WERI-Rb-1 (cell line): Measurements from ENCODE around the gene FBXW8.
"Not testable (repeated sequence)": the region's sequence is repeated elsewhere in the genome, so short reads cannot be mapped to it uniquely, and the experiment has no call there.

ENCODE experiments used
- DNase-seq: peaks from one replicate; pipeline ENCODE4 v3.0.0-alpha.2; 2020
- H3K27ac ChIP-seq: fragments of 250-450 bp; sonication (Bioruptor Pico); 2 replicates; pipeline ENCODE4 v1.5.1; 2020; ENCODE audit warnings: mild to moderate bottlenecking, moderate library complexity
- H3K27me3 ChIP-seq: fragments of 250-450 bp; sonication (Bioruptor Pico); 2 replicates; pipeline ENCODE4 v1.5.1; 2021; ENCODE audit warnings: mild to moderate bottlenecking, low read depth, moderate library complexity; ENCODE audit not compliant: insufficient read depth, severe bottlenecking
- H3K36me3 ChIP-seq: fragments of 250-450 bp; sonication (Bioruptor Pico); 2 replicates; pipeline ENCODE4 v1.5.1; 2020; ENCODE audit warnings: mild to moderate bottlenecking, moderate library complexity
- H3K4me3 ChIP-seq: 2 replicates; pipeline ENCODE4 v1.5.1; 2011; ENCODE audit warnings: low read depth, mild to moderate bottlenecking, control low read depth, low read length
- H3K9me3 ChIP-seq: fragments of 250-450 bp; sonication (Bioruptor Pico); 2 replicates; pipeline ENCODE4 v1.5.1; 2021; ENCODE audit warnings: mild to moderate bottlenecking, moderate library complexity; ENCODE audit not compliant: severe bottlenecking
- CTCF ChIP-seq: IDR thresholded peaks from 2 replicates; pipeline ENCODE4 v1.5.1; 2011; ENCODE audit warnings: low read depth, mild to moderate bottlenecking, control low read depth, inconsistent platforms, low read length

The FBXW8 gene

GRCh38 chr12:117052386-117053049 is 141.8 kb downstream of the FBXW8 start:
- no peaks in the 10 kb centered on the region for H3K36me3 ChIP-seq
- H3K4me3 ChIP-seq, result no peak overlapping the region
- TF ChIP-seq CTCF, result no peak
- H3K27me3 ChIP-seq, result no peaks in the 10 kb centered on the region
- no peaks in the 10 kb centered on the region for H3K9me3 ChIP-seq
- H3K27ac ChIP-seq, result peak overlapping the region; percentile 45; the same call in 1 of the 2 replicates
- DNase-seq, result peak; percentile 39

- TF ChIP-seq CTCF, result no peak
- Histone ChIP-seq H3K4me3 (no peak overlapping the region), H3K27me3 (no peaks in the 10 kb centered on the region), H3K27ac (peak overlapping the region; percentile 45; the same call in 1 of the 2 replicates), H3K9me3 (no peaks in the 10 kb centered on the region), H3K36me3 (no peaks in the 10 kb centered on the region)
- no peak for DNase-seq
Measured at GRCh38 chr12:117053050-117053400, 142.3 kb downstream of the FBXW8 start.

- DNase-seq, result no peak
- Histone ChIP-seq H3K9me3 (no peaks in the 10 kb centered on the region), H3K27me3 (no peaks in the 10 kb centered on the region), H3K27ac (no peak overlapping the region), H3K4me3 (no peak overlapping the region), H3K36me3 (no peaks in the 10 kb centered on the region)
- TF ChIP-seq CTCF, result no peak
Measured at GRCh38 chr12:117053597-117054201, 142.9 kb downstream of the FBXW8 start.

- DNase-seq, result no peak
- Histone ChIP-seq H3K27me3 (no peaks in the 10 kb centered on the region), H3K36me3 (no peaks in the 10 kb centered on the region), H3K27ac (no peak overlapping the region), H3K4me3 (no peak overlapping the region), H3K9me3 (no peaks in the 10 kb centered on the region)
- TF ChIP-seq CTCF, result no peak
Measured at GRCh38 chr12:117054279-117054678, 143.5 kb downstream of the FBXW8 start.

- H3K9me3 ChIP-seq, H3K36me3 ChIP-seq, H3K27me3 ChIP-seq, H3K4me3 ChIP-seq, H3K27ac ChIP-seq, DNase-seq: not testable (repeated sequence)
Measured at GRCh38 chr12:117057626-117058025, 146.9 kb downstream of the FBXW8 start.

- no peaks in the 10 kb centered on the region for H3K27me3 ChIP-seq
- H3K9me3 ChIP-seq, result no peaks in the 10 kb centered on the region
- DNase-seq, result no peak
- no peak overlapping the region for H3K27ac ChIP-seq
- no peak overlapping the region for H3K4me3 ChIP-seq
- no peak for TF ChIP-seq CTCF
- no peaks in the 10 kb centered on the region for H3K36me3 ChIP-seq
Measured at GRCh38 chr12:117058442-117059072, 147.8 kb downstream of the FBXW8 start.
